Esophagus squamous epithelium (tissue), 5 donors: ENCODE data around the gene INPP5D. TPM values are rescaled to one million over a fixed set of nuclear protein-coding genes. Genes with fewer than 3 reads are reported as not detected.

Experiments
- DNase-seq: peaks from one replicate; lab custom pipeline; 2025; lab: John Stamatoyannopoulos, UW
- H3K27ac ChIP-seq, 4 donors: fragments of 200-600 bp; sonication (generic); one replicate each; pipeline ENCODE4 v1.5.1; 2016 to 2019; ENCODE audit warnings: mild to moderate bottlenecking in 1 of 4
- H3K27me3 ChIP-seq, 4 donors: fragments of 200-600 bp; sonication (generic); 1 replicate in 3 of 4; 2 replicates in 1 of 4; pipeline versions ENCODE4 v1.5.1 to v1.6.0; 2017 to 2021; ENCODE audit warnings: antibody characterized with exemption in 1 of 4
- H3K36me3 ChIP-seq, 3 donors: fragments of 200-600 bp; sonication (generic); one replicate each; pipeline ENCODE4 v1.5.1; 2016 to 2019
- H3K4me1 ChIP-seq, 3 donors: fragments of 200-600 bp; sonication (generic); one replicate each; pipeline ENCODE4 v1.5.1; 2017 to 2019
- H3K4me3 ChIP-seq, 4 donors: fragments of 200-600 bp; sonication (generic); 1 replicate in 3 of 4; 2 replicates in 1 of 4; pipeline ENCODE4 v1.5.1; 2016 to 2019; ENCODE audit warnings: mild to moderate bottlenecking in 2 of 4, moderate library complexity in 1 of 4
- H3K9me3 ChIP-seq, 3 donors: fragments of 200-600 bp; sonication (generic); one replicate each; pipeline ENCODE4 v1.5.1; 2016 to 2019
- POLR2A ChIP-seq, 4 donors: fragments of 450-650 bp; IDR thresholded peaks; one replicate each; pipeline ENCODE4 v1.6.1; 2017; ENCODE audit warnings: antibody characterized with exemption in 4 of 4, mild to moderate bottlenecking in 4 of 4, moderate library complexity in 3 of 4
- WGBS, 2 donors: methylation state at CpG; one replicate each; pipeline ENCODE4 v1.1.5; 2018; 5-methylcytosine and 5-hydroxymethylcytosine counted together
- intact Hi-C: fragments of 100-400 bp; cut with DNase I; formaldehyde crosslinking; loops from one replicate; pipeline ENCODE4 v1.15.0; 2022
- total RNA-seq, 4 donors: library from RNA; depleted of rRNA; stranded (reverse); fragments of >200 nt; gene quantifications; one replicate each; pipeline ENCODE4 v1.1.0, GENCODE V29; 2016
- TF ChIP-seq, protein P1 (sequence below), 6 experiments: fragments of 450-650 bp in 4 of 6; fragments of 200-600 bp in 2 of 6; sonication (generic) in 2 of 6; IDR thresholded peaks; one replicate each; pipeline ENCODE4 v1.5.1; 2016 to 2019; ENCODE audit warnings: antibody characterized with exemption in 6 of 6, mild to moderate bottlenecking in 4 of 6, moderate library complexity in 4 of 6
- donor health status: DM: yes; HTN: yes; CAD: no.

The INPP5D gene
- total RNA-seq, 4 donors from 2014 or later = 2.2 to 36.0 (median 10.2) TPM

DNA sequence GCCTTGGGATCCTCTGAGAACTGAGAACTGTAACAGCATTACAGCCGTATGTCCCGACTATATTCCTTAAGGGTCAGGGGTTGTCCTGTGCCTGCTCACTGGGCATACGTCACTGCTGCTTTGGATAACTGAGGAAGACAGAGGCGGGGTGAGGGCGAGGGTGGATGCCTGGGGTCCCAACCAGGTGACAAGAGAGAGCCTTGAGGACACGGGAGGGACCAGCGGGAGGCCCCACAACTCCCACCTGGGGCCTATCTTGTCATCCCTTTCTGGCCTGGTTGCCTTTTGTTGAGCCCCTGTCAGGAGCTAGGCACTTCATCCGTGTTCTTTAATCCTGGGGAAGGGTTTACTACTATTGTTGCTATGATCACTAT is 28.8 kb downstream of the INPP5D start:
- WGBS, 2 donors = 76 to 86% methylated on average over 8 of the region's 8 CpGs
- H3K9me3 ChIP-seq = no peaks in the 10 kb centered on the region
- peak overlapping the region in 1 of 4 donors; percentile 34 for H3K27ac ChIP-seq
- H3K4me1 ChIP-seq = peaks cover 0 to 30% (median 17%) of the 10 kb centered on the region in 3 donors
- H3K27me3 ChIP-seq = no peaks in the 10 kb centered on the region
- DNase-seq = no peak
- H3K36me3 ChIP-seq = no peaks in the 10 kb centered on the region
- TF ChIP-seq, protein P1, sequence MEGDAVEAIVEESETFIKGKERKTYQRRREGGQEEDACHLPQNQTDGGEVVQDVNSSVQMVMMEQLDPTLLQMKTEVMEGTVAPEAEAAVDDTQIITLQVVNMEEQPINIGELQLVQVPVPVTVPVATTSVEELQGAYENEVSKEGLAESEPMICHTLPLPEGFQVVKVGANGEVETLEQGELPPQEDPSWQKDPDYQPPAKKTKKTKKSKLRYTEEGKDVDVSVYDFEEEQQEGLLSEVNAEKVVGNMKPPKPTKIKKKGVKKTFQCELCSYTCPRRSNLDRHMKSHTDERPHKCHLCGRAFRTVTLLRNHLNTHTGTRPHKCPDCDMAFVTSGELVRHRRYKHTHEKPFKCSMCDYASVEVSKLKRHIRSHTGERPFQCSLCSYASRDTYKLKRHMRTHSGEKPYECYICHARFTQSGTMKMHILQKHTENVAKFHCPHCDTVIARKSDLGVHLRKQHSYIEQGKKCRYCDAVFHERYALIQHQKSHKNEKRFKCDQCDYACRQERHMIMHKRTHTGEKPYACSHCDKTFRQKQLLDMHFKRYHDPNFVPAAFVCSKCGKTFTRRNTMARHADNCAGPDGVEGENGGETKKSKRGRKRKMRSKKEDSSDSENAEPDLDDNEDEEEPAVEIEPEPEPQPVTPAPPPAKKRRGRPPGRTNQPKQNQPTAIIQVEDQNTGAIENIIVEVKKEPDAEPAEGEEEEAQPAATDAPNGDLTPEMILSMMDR (IDR thresholded peaks at IDR 0.05) = no peak
- no peak for TF ChIP-seq POLR2A (IDR thresholded peaks at IDR 0.05)
- intact Hi-C loops = no loop called here
- no peak overlapping the region for H3K4me3 ChIP-seq

DNA sequence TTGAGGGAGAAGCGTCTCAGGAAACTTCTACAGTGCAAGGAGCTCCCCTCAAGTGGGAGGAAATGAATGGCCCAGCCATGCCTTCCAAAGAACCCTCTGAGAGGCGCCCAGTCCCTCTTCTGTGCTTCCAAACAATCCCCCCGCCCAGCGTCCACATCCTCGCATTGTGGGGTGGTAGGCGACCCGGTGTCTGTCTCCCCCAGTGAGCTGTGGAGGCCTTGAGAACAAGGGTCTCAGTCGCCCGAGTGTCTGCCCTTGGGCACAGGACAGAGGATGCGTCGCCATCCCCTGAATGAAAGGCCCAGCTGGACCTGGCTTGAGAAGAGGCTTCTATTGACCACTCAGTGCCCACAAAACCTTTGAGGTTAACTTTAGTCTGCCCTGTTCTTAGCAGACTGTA is 29.7 kb downstream of the INPP5D start:
- H3K4me3 ChIP-seq = no peak overlapping the region
- WGBS, 2 donors = 84 to 100% methylated on average over 3 of the region's 11 CpGs
- intact Hi-C loops = no loop called here
- no peaks in the 10 kb centered on the region for H3K36me3 ChIP-seq
- no peak overlapping the region for H3K27ac ChIP-seq
- no peak for DNase-seq
- TF ChIP-seq, protein P1 (IDR thresholded peaks at IDR 0.05) = no peak
- no peak for TF ChIP-seq POLR2A (IDR thresholded peaks at IDR 0.05)
- H3K27me3 ChIP-seq = no peaks in the 10 kb centered on the region
- peaks cover 0 to 25% (median 13%) of the 10 kb centered on the region in 3 donors for H3K4me1 ChIP-seq
- no peaks in the 10 kb centered on the region for H3K9me3 ChIP-seq

DNA sequence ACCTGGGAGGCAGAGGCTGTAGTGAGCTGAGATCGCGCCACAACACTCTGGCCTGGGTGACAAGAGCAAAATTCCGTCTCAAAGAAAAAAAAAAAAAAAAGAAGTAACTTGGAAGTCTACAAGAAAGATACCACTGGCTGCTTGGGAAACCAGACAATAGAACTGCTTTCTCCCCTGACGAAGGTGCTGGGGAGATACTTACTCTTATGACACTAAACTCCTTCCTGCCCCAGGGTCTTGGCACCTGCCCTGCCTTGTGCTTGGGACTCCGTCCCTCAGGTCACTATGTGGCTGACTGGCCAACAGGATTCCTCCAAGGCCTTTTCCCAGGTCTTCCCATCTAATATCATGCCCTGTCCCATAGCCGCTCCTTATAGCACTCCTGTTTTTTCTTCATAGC is 30.7 kb downstream of the INPP5D start:
- intact Hi-C loops = no loop called here
- Histone ChIP-seq H3K27ac (no peak overlapping the region), H3K36me3 (no peaks in the 10 kb centered on the region), H3K27me3 (no peaks in the 10 kb centered on the region), H3K4me3 (no peak overlapping the region), H3K9me3 (no peaks in the 10 kb centered on the region), H3K4me1 (peaks cover 0 to 15% (median 5%) of the 10 kb centered on the region in 3 donors)
- TF ChIP-seq, protein P1 (IDR thresholded peaks at IDR 0.05) = no peak
- TF ChIP-seq POLR2A (IDR thresholded peaks at IDR 0.05) = no peak
- no peak for DNase-seq
- WGBS, 2 donors = 88 to 94% methylated on average over 6 of the region's 6 CpGs

DNA sequence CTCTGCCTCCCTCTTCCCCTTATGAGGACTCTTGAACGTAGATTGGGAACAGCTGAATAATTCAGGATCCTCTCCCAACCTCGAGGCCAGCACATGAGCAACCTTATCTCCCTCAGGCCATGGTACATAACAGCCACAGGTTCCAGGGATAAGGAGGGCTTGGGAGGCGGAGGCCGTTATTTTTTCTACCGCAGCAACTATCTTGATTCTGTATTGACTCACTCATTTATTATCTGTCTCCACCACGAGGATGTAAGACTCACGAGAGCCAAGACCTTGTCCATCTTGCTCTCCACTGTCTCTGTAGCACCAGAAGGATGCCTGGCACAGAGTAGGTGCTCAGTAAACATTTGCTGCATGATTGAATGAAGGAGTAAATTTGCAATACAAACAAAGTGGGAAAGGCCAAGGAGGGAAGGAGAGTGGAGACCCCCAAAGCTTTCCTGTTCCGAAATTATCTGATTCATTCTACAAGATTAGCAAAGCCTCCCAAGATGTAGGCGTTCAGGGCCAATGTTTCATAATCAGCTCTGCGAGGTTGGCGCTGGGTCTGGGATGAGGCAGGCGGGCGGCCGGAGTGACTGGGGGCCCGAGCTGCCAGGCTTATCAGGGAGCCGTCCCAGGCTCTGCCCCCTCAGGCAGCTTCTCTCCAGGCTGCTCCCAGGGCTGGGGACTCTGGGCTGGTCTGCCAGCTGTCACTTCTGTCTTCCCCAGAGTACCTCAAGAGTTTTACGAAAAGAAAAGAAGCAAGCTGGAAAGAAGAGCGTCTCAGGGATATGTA is 31.6 kb downstream of the INPP5D start:
- WGBS, 2 donors = 82 to 87% methylated on average over 16 to 17 of the region's 18 CpGs
- Histone ChIP-seq H3K4me1 (peaks cover 0 to 6% (median 0%) of the 10 kb centered on the region in 3 donors), H3K9me3 (no peaks in the 10 kb centered on the region), H3K27me3 (no peaks in the 10 kb centered on the region), H3K36me3 (no peaks in the 10 kb centered on the region), H3K4me3 (no peak overlapping the region), H3K27ac (no peak overlapping the region)
- no peak for DNase-seq
- intact Hi-C loops = no loop called here
- no peak for TF ChIP-seq POLR2A (IDR thresholded peaks at IDR 0.05)
- TF ChIP-seq, protein P1 (IDR thresholded peaks at IDR 0.05) = no peak

DNA sequence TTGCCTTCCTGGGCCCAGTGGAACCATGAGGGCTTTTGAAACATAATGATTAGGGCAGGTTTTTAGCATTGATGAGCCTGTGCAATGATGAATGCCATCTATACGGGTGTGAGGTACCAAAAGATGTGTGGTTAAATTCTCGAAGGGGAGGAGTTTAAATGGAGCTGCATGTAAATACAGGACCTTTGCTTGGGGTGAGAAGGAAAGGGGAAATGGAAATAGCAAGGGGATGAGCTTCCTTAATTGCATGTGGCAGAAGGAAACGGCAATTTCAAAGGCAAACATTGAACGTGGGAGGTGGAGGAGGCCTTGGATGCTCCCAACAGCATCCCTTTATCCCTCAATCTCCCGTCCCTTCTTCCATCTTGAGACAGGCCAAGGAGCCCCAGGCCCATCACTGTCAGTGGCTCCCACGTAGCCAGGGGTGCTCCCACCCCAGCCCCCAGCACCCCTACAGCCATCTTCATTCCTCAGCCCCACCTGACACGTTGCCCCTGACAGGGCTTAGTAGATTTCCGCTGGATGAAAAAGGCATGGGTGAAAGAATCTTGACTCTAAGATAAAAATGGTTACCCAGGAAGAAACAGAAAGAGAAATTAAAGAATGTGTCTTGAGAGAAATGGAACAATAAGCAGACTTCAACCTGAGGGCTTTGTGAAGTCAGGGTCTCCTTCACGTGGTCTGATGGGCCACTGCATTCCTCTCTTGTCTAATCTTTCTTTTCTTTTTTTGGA is 32.5 kb downstream of the INPP5D start:
- no peak for DNase-seq
- peak overlapping the region in 2 of 4 donors; percentile 31 to 45 for H3K27ac ChIP-seq

More for the DNA sequence above, 32.5 kb downstream of the INPP5D start:
- no peaks in the 10 kb centered on the region for H3K27me3 ChIP-seq
- no peaks in the 10 kb centered on the region for H3K36me3 ChIP-seq
- no peak overlapping the region for H3K4me3 ChIP-seq
- intact Hi-C loops = no loop called here
- TF ChIP-seq POLR2A (IDR thresholded peaks at IDR 0.05) = no peak
- TF ChIP-seq, protein P1 (IDR thresholded peaks at IDR 0.05) = no peak
- no peaks in the 10 kb centered on the region for H3K4me1 ChIP-seq
- no peaks in the 10 kb centered on the region for H3K9me3 ChIP-seq
- WGBS, 2 donors = 67 to 68% methylated on average over 8 of the region's 9 CpGs
